ENCODE measurements around the gene MGAT4A. TPM values are rescaled to one million over a fixed set of nuclear protein-coding genes. Genes with fewer than 3 reads are reported as not detected.

Gene MGAT4A
- total and polyA plus RNA-seq, 2 of the 13 experiments (the other 11 are each of a cell fraction or from before 2014, with no cell fraction given) = 47.2 to 90.9 TPM

- TF ChIP-seq PRDM10 (CRISPR knock-in tag; IDR thresholded peaks at IDR 0.05; ENCODE audit: low read depth) (no peak), ZEB1 (IDR thresholded peaks at IDR 0.05; ENCODE audit: insufficient replicate concordance, low read depth) (no peak), ZNF564 (CRISPR knock-in tag; IDR thresholded peaks at IDR 0.05) (peak; percentile 84; the same call in 1 of the 2 replicates), SAFB2 (CRISPR knock-in tag; IDR thresholded peaks at IDR 0.05; ENCODE audit: borderline replicate concordance, low read depth) (no peak), MXD1 (CRISPR knock-in tag; IDR thresholded peaks at IDR 0.05) (peak; percentile 65; the same call in 1 of the 2 replicates), NR2C2 (CRISPR knock-in tag; IDR thresholded peaks at IDR 0.05; ENCODE audit: borderline replicate concordance) (0 out of 2 replicates have a peak, but pooled peaks have one; percentile 20), PITX1 (CRISPR knock-in tag; IDR thresholded peaks at IDR 0.05) (peak; percentile 83), POGZ (CRISPR knock-in tag; IDR thresholded peaks at IDR 0.05) (peak; percentile 89), BRF2 (CRISPR knock-in tag; IDR thresholded peaks at IDR 0.05) (peak; percentile 63; the same call in 1 of the 2 replicates), ZNF431 (CRISPR knock-in tag; IDR thresholded peaks at IDR 0.05; ENCODE audit: borderline replicate concordance, low read depth) (0 out of 2 replicates have a peak, but pooled peaks have one; percentile 48), KMT2A (CRISPR knock-in tag; IDR thresholded peaks at IDR 0.05) (peak; percentile 67; the same call in 1 of the 2 replicates), SRSF9 (IDR thresholded peaks at IDR 0.05; ENCODE audit: borderline replicate concordance, insufficient read depth, low read depth, low read length, poor library complexity, severe bottlenecking) (no peak), BCL6 (CRISPR knock-in tag; IDR thresholded peaks at IDR 0.05) (peak; percentile 68)
- TF ChIP-seq, protein P1, sequence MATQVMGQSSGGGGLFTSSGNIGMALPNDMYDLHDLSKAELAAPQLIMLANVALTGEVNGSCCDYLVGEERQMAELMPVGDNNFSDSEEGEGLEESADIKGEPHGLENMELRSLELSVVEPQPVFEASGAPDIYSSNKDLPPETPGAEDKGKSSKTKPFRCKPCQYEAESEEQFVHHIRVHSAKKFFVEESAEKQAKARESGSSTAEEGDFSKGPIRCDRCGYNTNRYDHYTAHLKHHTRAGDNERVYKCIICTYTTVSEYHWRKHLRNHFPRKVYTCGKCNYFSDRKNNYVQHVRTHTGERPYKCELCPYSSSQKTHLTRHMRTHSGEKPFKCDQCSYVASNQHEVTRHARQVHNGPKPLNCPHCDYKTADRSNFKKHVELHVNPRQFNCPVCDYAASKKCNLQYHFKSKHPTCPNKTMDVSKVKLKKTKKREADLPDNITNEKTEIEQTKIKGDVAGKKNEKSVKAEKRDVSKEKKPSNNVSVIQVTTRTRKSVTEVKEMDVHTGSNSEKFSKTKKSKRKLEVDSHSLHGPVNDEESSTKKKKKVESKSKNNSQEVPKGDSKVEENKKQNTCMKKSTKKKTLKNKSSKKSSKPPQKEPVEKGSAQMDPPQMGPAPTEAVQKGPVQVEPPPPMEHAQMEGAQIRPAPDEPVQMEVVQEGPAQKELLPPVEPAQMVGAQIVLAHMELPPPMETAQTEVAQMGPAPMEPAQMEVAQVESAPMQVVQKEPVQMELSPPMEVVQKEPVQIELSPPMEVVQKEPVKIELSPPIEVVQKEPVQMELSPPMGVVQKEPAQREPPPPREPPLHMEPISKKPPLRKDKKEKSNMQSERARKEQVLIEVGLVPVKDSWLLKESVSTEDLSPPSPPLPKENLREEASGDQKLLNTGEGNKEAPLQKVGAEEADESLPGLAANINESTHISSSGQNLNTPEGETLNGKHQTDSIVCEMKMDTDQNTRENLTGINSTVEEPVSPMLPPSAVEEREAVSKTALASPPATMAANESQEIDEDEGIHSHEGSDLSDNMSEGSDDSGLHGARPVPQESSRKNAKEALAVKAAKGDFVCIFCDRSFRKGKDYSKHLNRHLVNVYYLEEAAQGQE (IDR thresholded peaks at IDR 0.05; ENCODE audit: borderline replicate concordance in 1 of 2, low read depth in 1 of 2, low read length in 2 of 2) = no peak; a peak in 1 of 4 replicates
- TF ChIP-seq, protein P2, sequence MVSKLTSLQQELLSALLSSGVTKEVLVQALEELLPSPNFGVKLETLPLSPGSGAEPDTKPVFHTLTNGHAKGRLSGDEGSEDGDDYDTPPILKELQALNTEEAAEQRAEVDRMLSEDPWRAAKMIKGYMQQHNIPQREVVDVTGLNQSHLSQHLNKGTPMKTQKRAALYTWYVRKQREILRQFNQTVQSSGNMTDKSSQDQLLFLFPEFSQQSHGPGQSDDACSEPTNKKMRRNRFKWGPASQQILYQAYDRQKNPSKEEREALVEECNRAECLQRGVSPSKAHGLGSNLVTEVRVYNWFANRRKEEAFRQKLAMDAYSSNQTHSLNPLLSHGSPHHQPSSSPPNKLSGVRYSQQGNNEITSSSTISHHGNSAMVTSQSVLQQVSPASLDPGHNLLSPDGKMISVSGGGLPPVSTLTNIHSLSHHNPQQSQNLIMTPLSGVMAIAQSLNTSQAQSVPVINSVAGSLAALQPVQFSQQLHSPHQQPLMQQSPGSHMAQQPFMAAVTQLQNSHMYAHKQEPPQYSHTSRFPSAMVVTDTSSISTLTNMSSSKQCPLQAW (CRISPR knock-in tag; IDR thresholded peaks at IDR 0.05) = peak; percentile 78; the same call in 1 of the 2 replicates
Measured at GRCh38 chr2:98583816-98584618, 146.9 kb downstream of the MGAT4A start (continued).
